HepG2 (cell line): ENCODE measurements around the gene KRTAP3-2. TPM values are rescaled to one million over a fixed set of nuclear protein-coding genes. Genes with fewer than 3 reads are reported as not detected.

Source experiments
- EZH2 ChIP-seq: conservative IDR thresholded peaks from 2 replicates; pipeline ENCODE4 v1.6.1; 2012; ENCODE audit warnings: mild to moderate bottlenecking, low read depth, low read length, moderate library complexity
- HNRNPUL1 ChIP-seq: fragments of 200-400 bp; formaldehyde crosslinking; IDR thresholded peaks from 2 replicates; pipeline ENCODE4 v1.6.1; 2017; ENCODE audit warnings: low read depth, mild to moderate bottlenecking, low read length, moderate library complexity
- IRX3 ChIP-seq: sonication (generic); formaldehyde crosslinking; IDR thresholded peaks from 2 replicates; pipeline ENCODE4 v1.8.1; 2023; ENCODE audit warnings: mild to moderate bottlenecking, low read depth, missing genetic modification reagents, borderline replicate concordance
- JUNB ChIP-seq: sonication (generic); formaldehyde crosslinking; IDR thresholded peaks from 2 replicates; pipeline ENCODE4 v1.8.0; 2022; ENCODE audit warnings: missing genetic modification reagents, mild to moderate bottlenecking, borderline replicate concordance
- KLF6 ChIP-seq: IDR thresholded peaks from 2 replicates; pipeline ENCODE4 v1.8.0; 2016; ENCODE audit warnings: missing biosample characterization, missing genetic modification reagents
- NFAT5 ChIP-seq: sonication (generic); formaldehyde crosslinking; IDR thresholded peaks from 2 replicates; pipeline ENCODE4 v1.4.0; 2020; ENCODE audit warnings: missing genetic modification reagents
- NKX3-1 ChIP-seq: sonication (generic); formaldehyde crosslinking; IDR thresholded peaks from 2 replicates; pipeline ENCODE4 v1.5.0; 2020; ENCODE audit warnings: missing genetic modification reagents
- RXRA ChIP-seq: sonication (generic); formaldehyde crosslinking; IDR thresholded peaks from 2 replicates; pipeline ENCODE4 v1.5.1; 2020; ENCODE audit warnings: missing genetic modification reagents
- SMAD9 ChIP-seq: sonication (generic); formaldehyde crosslinking; IDR thresholded peaks from 2 replicates; pipeline ENCODE4 v1.5.1; 2020; ENCODE audit warnings: mild to moderate bottlenecking, missing genetic modification reagents
- SOX13 ChIP-seq, 3 experiments: fragments of 450-650 bp in 1 of 3; sonication (generic) in 1 of 3; formaldehyde crosslinking in 1 of 3; IDR thresholded peaks in 2 of 3; conservative IDR thresholded peaks in 1 of 3; 2 replicates each; pipeline versions ENCODE4 v1.5.0 to v1.6.1; 2016 to 2020; ENCODE audit warnings: antibody characterized with exemption in 1 of 3, mild to moderate bottlenecking in 1 of 3, missing compliant biosample characterization in 1 of 3, missing genetic modification reagents in 1 of 3, moderate library complexity in 1 of 3
- SOX6 ChIP-seq, 2 experiments: fragments of 450-650 bp in 1 of 2; sonication (generic) in 1 of 2; formaldehyde crosslinking in 1 of 2; IDR thresholded peaks; 2 replicates each; pipeline versions ENCODE4 v1.4.0 to v1.6.1; 2017 to 2020; ENCODE audit warnings: antibody characterized with exemption in 1 of 2, mild to moderate bottlenecking in 1 of 2, missing genetic modification reagents in 1 of 2
- SP1 ChIP-seq, 2 experiments: fragments of 450-650 bp in 1 of 2; sonication (generic) in 1 of 2; formaldehyde crosslinking in 1 of 2; IDR thresholded peaks; 2 replicates each; pipeline versions ENCODE4 v1.4.0 to v1.6.1; 2016 to 2020; ENCODE audit warnings: missing genetic modification reagents in 1 of 2
- SP5 ChIP-seq: IDR thresholded peaks from 2 replicates; pipeline ENCODE4 v1.6.1; 2016; ENCODE audit warnings: low read depth, borderline replicate concordance
- ZNF136 ChIP-seq: sonication (generic); formaldehyde crosslinking; IDR thresholded peaks from 2 replicates; pipeline ENCODE4 v1.8.1; 2022; ENCODE audit warnings: low read depth, mild to moderate bottlenecking, moderate library complexity, missing genetic modification reagents
- ZNF331 ChIP-seq: sonication (generic); formaldehyde crosslinking; IDR thresholded peaks from 2 replicates; pipeline ENCODE4 v1.4.0; 2020; ENCODE audit warnings: missing genetic modification reagents
- ZNF557 ChIP-seq: sonication (generic); formaldehyde crosslinking; IDR thresholded peaks from 2 replicates; pipeline ENCODE4 v1.4.0; 2020; ENCODE audit warnings: missing genetic modification reagents
- ZNF674 ChIP-seq: sonication (generic); formaldehyde crosslinking; IDR thresholded peaks from 2 replicates; pipeline ENCODE4 v1.5.0; 2020; ENCODE audit warnings: low read depth, mild to moderate bottlenecking, missing genetic modification reagents
- ZNF839 ChIP-seq: sonication (generic); formaldehyde crosslinking; IDR thresholded peaks from 2 replicates; pipeline ENCODE4 v1.4.0; 2020; ENCODE audit warnings: missing genetic modification reagents, mild to moderate bottlenecking, borderline replicate concordance
- polyA plus RNA-seq, 8 experiments: library from polyadenylated mRNA; depleted of rRNA in 3 of 8; stranded (reverse) in 7 of 8; unstranded in 1 of 8; fragments of >200 nt; fragmentation: Illumina TruSeq in 4 of 8; extraction: Trizol in 4 of 8; gene quantifications; 2 replicates each; pipeline versions ENCODE4 v1.2.1 to v1.2.3, GENCODE V29; 2011 to 2016; ENCODE audit warnings: low read depth in 4 of 8, missing spikeins in 1 of 8, mixed read lengths in 1 of 8; ENCODE audit not compliant: insufficient read depth in 1 of 8
- total RNA-seq, 5 experiments: library from RNA; depleted of rRNA; stranded (reverse); fragments of >200 nt; fragmentation: Illumina TruSeq; extraction: Trizol; gene quantifications; 2 replicates each; pipeline ENCODE4 v1.2.3, GENCODE V29; 2016; ENCODE audit warnings: low read depth in 1 of 5
- TF ChIP-seq, protein P1 (sequence below): sonication (generic); formaldehyde crosslinking; IDR thresholded peaks from 2 replicates; pipeline ENCODE4 v1.4.0; 2020; ENCODE audit warnings: missing genetic modification reagents
- TF ChIP-seq, protein P2 (sequence below): sonication (generic); formaldehyde crosslinking; IDR thresholded peaks from 2 replicates; pipeline ENCODE4 v1.8.1; 2022; ENCODE audit warnings: mild to moderate bottlenecking, missing genetic modification reagents

Gene KRTAP3-2
- total and polyA plus RNA-seq, 2 of the 13 experiments (the other 11 are each of a cell fraction or from before 2014, with no cell fraction given) = not detected

- no peak for TF ChIP-seq JUNB (CRISPR knock-in tag)
- TF ChIP-seq ZNF136 (CRISPR knock-in tag) = no peak
- TF ChIP-seq ZNF674 (CRISPR knock-in tag) = no peak
- TF ChIP-seq NFAT5 = no peak
- no peak for TF ChIP-seq IRX3 (CRISPR knock-in tag)
- peak; percentile 70; the same call in 1 of the 2 replicates for TF ChIP-seq NKX3-1 (CRISPR knock-in tag)
- no peak for TF ChIP-seq HNRNPUL1
- TF ChIP-seq KLF6 (CRISPR knock-in tag) = no peak
- TF ChIP-seq EZH2 = no peak
- no peak for TF ChIP-seq SP1 (IDR thresholded peaks at IDR 0.05)
- TF ChIP-seq SP1 (CRISPR knock-in tag; IDR thresholded peaks at IDR 0.05) = peak; percentile 16; the same call in 1 of the 2 replicates
- TF ChIP-seq ZNF557 (CRISPR knock-in tag) = 0 out of 2 replicates have a peak, but pooled peaks have one; percentile 67
- TF ChIP-seq SMAD9 (CRISPR knock-in tag) = no peak
- TF ChIP-seq SOX6 (IDR thresholded peaks at IDR 0.05) = no peak
- peak; percentile 44 for TF ChIP-seq SOX6 (CRISPR knock-in tag; IDR thresholded peaks at IDR 0.05)
- TF ChIP-seq, protein P1, sequence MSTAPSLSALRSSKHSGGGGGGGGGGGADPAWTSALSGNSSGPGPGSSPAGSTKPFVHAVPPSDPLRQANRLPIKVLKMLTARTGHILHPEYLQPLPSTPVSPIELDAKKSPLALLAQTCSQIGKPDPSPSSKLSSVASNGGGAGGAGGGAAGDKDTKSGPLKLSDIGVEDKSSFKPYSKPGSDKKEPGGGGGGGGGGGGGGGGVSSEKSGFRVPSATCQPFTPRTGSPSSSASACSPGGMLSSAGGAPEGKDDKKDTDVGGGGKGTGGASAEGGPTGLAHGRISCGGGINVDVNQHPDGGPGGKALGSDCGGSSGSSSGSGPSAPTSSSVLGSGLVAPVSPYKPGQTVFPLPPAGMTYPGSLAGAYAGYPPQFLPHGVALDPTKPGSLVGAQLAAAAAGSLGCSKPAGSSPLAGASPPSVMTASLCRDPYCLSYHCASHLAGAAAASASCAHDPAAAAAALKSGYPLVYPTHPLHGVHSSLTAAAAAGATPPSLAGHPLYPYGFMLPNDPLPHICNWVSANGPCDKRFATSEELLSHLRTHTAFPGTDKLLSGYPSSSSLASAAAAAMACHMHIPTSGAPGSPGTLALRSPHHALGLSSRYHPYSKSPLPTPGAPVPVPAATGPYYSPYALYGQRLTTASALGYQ (CRISPR knock-in tag) = peak; percentile 90
- no peak; the same call in 1 of the 2 replicates for TF ChIP-seq RXRA (CRISPR knock-in tag)
- 0 out of 2 replicates have a peak, but pooled peaks have one; percentile 67 for TF ChIP-seq SOX13 (IDR thresholded peaks at IDR 0.05)
- TF ChIP-seq SOX13 (CRISPR knock-in tag; conservative IDR thresholded peaks at IDR 0.05 in 1 of 2, IDR thresholded peaks at IDR 0.05 in 1 of 2) = peak in 1 of 2 experiments; percentile 84; a peak in 2 of 4 replicates
- TF ChIP-seq, protein P2, sequence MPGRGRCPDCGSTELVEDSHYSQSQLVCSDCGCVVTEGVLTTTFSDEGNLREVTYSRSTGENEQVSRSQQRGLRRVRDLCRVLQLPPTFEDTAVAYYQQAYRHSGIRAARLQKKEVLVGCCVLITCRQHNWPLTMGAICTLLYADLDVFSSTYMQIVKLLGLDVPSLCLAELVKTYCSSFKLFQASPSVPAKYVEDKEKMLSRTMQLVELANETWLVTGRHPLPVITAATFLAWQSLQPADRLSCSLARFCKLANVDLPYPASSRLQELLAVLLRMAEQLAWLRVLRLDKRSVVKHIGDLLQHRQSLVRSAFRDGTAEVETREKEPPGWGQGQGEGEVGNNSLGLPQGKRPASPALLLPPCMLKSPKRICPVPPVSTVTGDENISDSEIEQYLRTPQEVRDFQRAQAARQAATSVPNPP (CRISPR knock-in tag) = no peak
- TF ChIP-seq ZNF839 (CRISPR knock-in tag) = no peak
- TF ChIP-seq SP5 = peak; percentile 62; the same call in 1 of the 2 replicates
- TF ChIP-seq ZNF331 (CRISPR knock-in tag) = peak; percentile 83
These were observed 41.4 kb downstream of the KRTAP3-2 start (continued) for GRCh38 chr17:40958086-40958953.
